Measurements from ENCODE around the gene TTC34. TPM values are rescaled to one million over a fixed set of nuclear protein-coding genes. Genes with fewer than 3 reads are reported as not detected.

TTC34 gene
- total and polyA plus RNA-seq, 2 of the 4 experiments (the other 2 are of a cell fraction) = under 0.01 to 0.09 TPM

GRCh38 chr1:2604844-2605508 is 196.5 kb downstream of the TTC34 start:
- 53% methylated on average over 3 of the region's 14 CpGs; no CpG with 5 or more reads in 1 of the 2 experiments for WGBS, 2 experiments (ENCODE audit: extremely low coverage in 2 of 2, insufficient read length in 1 of 2)
- Histone ChIP-seq H3K4me1 (ENCODE audit: control insufficient read depth, insufficient read depth, low read length) (no peaks in the 10 kb centered on the region), H3K4me3 (ENCODE audit: insufficient read depth, low read depth, low read length) (no peak overlapping the region), H4K8ac (ENCODE audit: low read depth in 2 of 2, low read length in 2 of 2) (no peak overlapping the region), H3K36me3 (ENCODE audit: control insufficient read depth, insufficient read depth, low read length) (no peaks in the 10 kb centered on the region), H4K5ac (ENCODE audit: low read depth, low read length) (no peak overlapping the region), H3K9ac (ENCODE audit: low read depth, low read length) (no peak overlapping the region), H2AK5ac (ENCODE audit: low read depth, low read length) (no peak overlapping the region), H3K4ac (ENCODE audit: low read depth, low read length) (no peak overlapping the region), H2BK20ac (ENCODE audit: low read depth, low read length) (no peak overlapping the region), H3K56ac (ENCODE audit: extremely low read depth, insufficient read depth, low read length) (no peak overlapping the region), H2BK5ac (ENCODE audit: low read depth, low read length, poor library complexity, severe bottlenecking) (no peak overlapping the region), H3K79me1 (ENCODE audit: low read depth in 1 of 2, low read length in 2 of 2) (no peaks in the 10 kb centered on the region), H3K9me3 (ENCODE audit: control insufficient read depth, insufficient read depth, low read length) (no peaks in the 10 kb centered on the region), H4K20me1 (ENCODE audit: insufficient read depth, low read length) (no peaks in the 10 kb centered on the region), H2BK120ac (ENCODE audit: low read depth, low read length) (no peak overlapping the region), H2AFZ (replicated peaks; ENCODE audit: low read length, poor library complexity) (no peak overlapping the region), H3K23ac (ENCODE audit: low read depth, low read length) (no peak overlapping the region), H2AK9ac (replicated peaks; ENCODE audit: low read depth, low read length, poor library complexity) (no peak overlapping the region), H3K18ac (ENCODE audit: low read depth, low read length) (no peak overlapping the region), H3K4me2 (ENCODE audit: low read depth, low read length) (no peak overlapping the region), H3K14ac (replicated peaks; ENCODE audit: low read depth, low read length) (no peak overlapping the region), H2BK15ac (ENCODE audit: low read depth, low read length) (no peak overlapping the region), H3K27ac (ENCODE audit: insufficient read depth, low read length) (no peak overlapping the region), H3K9me1 (ENCODE audit: insufficient read depth, low read length) (no peaks in the 10 kb centered on the region), H3K27me3 (ENCODE audit: control insufficient read depth, insufficient read depth, low read length) (no peaks in the 10 kb centered on the region; the same call in 1 of the 2 replicates), H4K91ac (ENCODE audit: insufficient read depth, low read depth, low read length) (no peak overlapping the region)
- DNase-seq (no peak), ATAC-seq (ENCODE audit: low read depth) (no peak)
- ChIA-PET POLR2A (ENCODE audit: unreplicated experiment) (no interaction called here), CTCF (no interaction called here)
- BruUV-seq (replicated peaks) = no TSS peak
- dilution Hi-C loops (cut with HindIII; ENCODE audit: low sequenced_read_pairs, unreplicated experiment) (no loop called here), in situ Hi-C loops (cut with MboI; ENCODE audit: low sequenced_read_pairs) (no loop called here), intact Hi-C loops (cut with micrococcal nuclease) (no loop called here)
- no peak for TF ChIP-seq FOS (IDR thresholded peaks at IDR 0.05; ENCODE audit: low read depth, low read length)
- TF ChIP-seq ELK1 (IDR thresholded peaks at IDR 0.05; ENCODE audit: borderline replicate concordance, low read depth, low read length) = no peak
- TF ChIP-seq NFE2L2 (IDR thresholded peaks at IDR 0.05; ENCODE audit: low read depth, low read length) = no peak
- no peak for TF ChIP-seq CTCF (conservative IDR thresholded peaks at IDR 0.05; ENCODE audit: low read depth, low read length)
- no peak for TF ChIP-seq RCOR1 (IDR thresholded peaks at IDR 0.05; ENCODE audit: insufficient replicate concordance, low read length)
- TF ChIP-seq RFX5 (IDR thresholded peaks at IDR 0.05; ENCODE audit: low read depth, low read length) = no peak
- no peak for TF ChIP-seq MAFK (IDR thresholded peaks at IDR 0.05; ENCODE audit: low read depth, low read length)
